Caco-2 (cell line): ENCODE results near the gene TPRX2. TPM values are rescaled to one million over a fixed set of nuclear protein-coding genes. Genes with fewer than 3 reads are reported as not detected.

Experiments
- BruUV-seq: library from RNA; stranded (reverse); fragments of 400-500 nt; replicated peaks from 2 replicates; lab custom pipeline; 2021; lab: Mats Ljungman, UMichigan
- CTCF ChIA-PET: fragments of 300-600 bp; sonication (Branson Sonifier 250); formaldehyde crosslinking; loops from one replicate; lab custom pipeline; 2022; ENCODE audit warnings: antibody characterized with exemption; lab: Charles Lee
- POLR2A ChIA-PET: fragments of 300-600 bp; sonication (Branson Sonifier 250); formaldehyde crosslinking; loops from one replicate; lab custom pipeline; 2022; ENCODE audit warnings: antibody characterized with exemption; lab: Charles Lee
- DNase-seq, 2 experiments: peaks; one replicate each; pipeline versions ENCODE4 v3.0.0 to v3.0.0-alpha.2; 2020 to 2022
- H3K27me3 ChIP-seq: replicated peaks from 2 replicates; pipeline ENCODE4 v1.6.0; 2011; ENCODE audit warnings: low read length; ENCODE audit not compliant: control insufficient read depth, insufficient read depth
- H3K36me3 ChIP-seq: 2 replicates; pipeline ENCODE4 v1.5.1; 2011; ENCODE audit warnings: low read length; ENCODE audit not compliant: control insufficient read depth, insufficient read depth
- H3K4me1 ChIP-seq: fragments of 250-450 bp; sonication (Bioruptor Pico); 2 replicates; pipeline ENCODE4 v1.5.1; 2020; ENCODE audit warnings: mild to moderate bottlenecking
- H3K4me3 ChIP-seq: 2 replicates; pipeline ENCODE4 v1.5.1; 2011; ENCODE audit warnings: low read depth, mild to moderate bottlenecking, control low read depth, low read length
- H3K9me3 ChIP-seq: fragments of 250-450 bp; sonication (Bioruptor Pico); 2 replicates; pipeline ENCODE4 v1.5.1; 2020; ENCODE audit warnings: mild to moderate bottlenecking, moderate library complexity
- H3K27ac Mint-ChIP-seq: one replicate; pipeline ENCODE4 v1.8.0; 2022; ENCODE audit warnings: mixed read lengths; ENCODE audit not compliant: unreplicated experiment
- H3K27me3 Mint-ChIP-seq: one replicate; pipeline ENCODE4 v1.8.0; 2022; ENCODE audit warnings: mixed read lengths; ENCODE audit not compliant: insufficient read depth, unreplicated experiment
- H3K36me3 Mint-ChIP-seq: one replicate; pipeline ENCODE4 v1.8.0; 2022; ENCODE audit warnings: mild to moderate bottlenecking, mixed read lengths; ENCODE audit not compliant: insufficient read depth, unreplicated experiment
- H3K4me1 Mint-ChIP-seq: one replicate; pipeline ENCODE4 v1.8.0; 2022; ENCODE audit warnings: low read depth, mixed read lengths; ENCODE audit not compliant: unreplicated experiment
- H3K4me3 Mint-ChIP-seq: one replicate; pipeline ENCODE4 v1.8.0; 2022; ENCODE audit warnings: mild to moderate bottlenecking, moderate library complexity, mixed read lengths; ENCODE audit not compliant: unreplicated experiment
- H3K9me3 Mint-ChIP-seq: one replicate; pipeline ENCODE4 v1.8.0; 2022; ENCODE audit warnings: mixed read lengths; ENCODE audit not compliant: unreplicated experiment
- intact Hi-C: fragments of 100-400 bp; cut with micrococcal nuclease; formaldehyde crosslinking; loops from one replicate; pipeline ENCODE4 v1.10.0; 2022; ENCODE audit not compliant: unreplicated experiment
- total RNA-seq: library from RNA; stranded (reverse); gene quantifications from 2 replicates; pipeline ENCODE4 v1.2.3, GENCODE V29; 2022
- TF ChIP-seq, protein P1 (sequence below), 2 experiments: fragments of 200-600 bp in 1 of 2; IDR thresholded peaks; 1 replicate in 1 of 2; 2 replicates in 1 of 2; pipeline versions ENCODE4 v1.5.1 to v1.8.0; 2011 to 2022; ENCODE audit warnings: antibody characterized with exemption in 1 of 2, control low read depth in 1 of 2, inconsistent platforms in 1 of 2, low read depth in 1 of 2, low read length in 1 of 2, mild to moderate bottlenecking in 1 of 2, moderate library complexity in 1 of 2; ENCODE audit not compliant: insufficient read depth in 1 of 2, severe bottlenecking in 1 of 2, unreplicated experiment in 1 of 2

TPRX2 gene
- total RNA-seq, 1 experiment from 2014 or later, result not detected

DNA sequence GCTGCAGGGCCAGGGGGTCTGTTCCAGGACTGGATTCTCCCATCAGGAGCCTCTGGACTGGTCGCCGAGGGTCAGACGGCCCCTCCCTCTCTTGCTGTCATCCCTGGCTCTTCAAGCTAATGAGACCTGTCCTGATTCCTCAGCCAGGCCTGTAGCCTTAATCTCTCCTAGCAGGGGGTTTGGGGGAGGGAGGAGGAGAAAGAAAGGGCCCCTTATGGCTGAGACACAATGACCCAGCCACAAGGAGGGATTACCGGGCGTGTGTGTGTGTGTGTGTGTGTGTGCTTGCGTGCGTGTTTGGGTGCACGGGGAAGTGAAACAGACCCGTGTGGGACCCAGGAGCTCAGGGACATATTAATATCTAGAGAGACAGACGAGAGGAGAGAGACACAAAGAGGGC is 39.2 kb upstream of the TPRX2 start:
- DNase-seq, result no peak
- H3K4me3 ChIP-seq, result no peak overlapping the region
- H3K36me3 Mint-ChIP-seq, result no peaks in the 10 kb centered on the region
- no peaks in the 10 kb centered on the region for H3K4me1 ChIP-seq
- H3K27me3 Mint-ChIP-seq, result peaks cover 9% of the 10 kb centered on the region
- ChIA-PET CTCF (no interaction called here), POLR2A (no interaction called here)
- H3K9me3 Mint-ChIP-seq, result no peaks in the 10 kb centered on the region
- no peaks in the 10 kb centered on the region for H3K9me3 ChIP-seq
- H3K36me3 ChIP-seq, result no peaks in the 10 kb centered on the region
- no peak overlapping the region for H3K4me3 Mint-ChIP-seq
- intact Hi-C loops, result no loop called here
- no peaks in the 10 kb centered on the region; the same call in 1 of the 2 replicates for H3K27me3 ChIP-seq
- H3K4me1 Mint-ChIP-seq, result no peaks in the 10 kb centered on the region
- TF ChIP-seq, protein P1, sequence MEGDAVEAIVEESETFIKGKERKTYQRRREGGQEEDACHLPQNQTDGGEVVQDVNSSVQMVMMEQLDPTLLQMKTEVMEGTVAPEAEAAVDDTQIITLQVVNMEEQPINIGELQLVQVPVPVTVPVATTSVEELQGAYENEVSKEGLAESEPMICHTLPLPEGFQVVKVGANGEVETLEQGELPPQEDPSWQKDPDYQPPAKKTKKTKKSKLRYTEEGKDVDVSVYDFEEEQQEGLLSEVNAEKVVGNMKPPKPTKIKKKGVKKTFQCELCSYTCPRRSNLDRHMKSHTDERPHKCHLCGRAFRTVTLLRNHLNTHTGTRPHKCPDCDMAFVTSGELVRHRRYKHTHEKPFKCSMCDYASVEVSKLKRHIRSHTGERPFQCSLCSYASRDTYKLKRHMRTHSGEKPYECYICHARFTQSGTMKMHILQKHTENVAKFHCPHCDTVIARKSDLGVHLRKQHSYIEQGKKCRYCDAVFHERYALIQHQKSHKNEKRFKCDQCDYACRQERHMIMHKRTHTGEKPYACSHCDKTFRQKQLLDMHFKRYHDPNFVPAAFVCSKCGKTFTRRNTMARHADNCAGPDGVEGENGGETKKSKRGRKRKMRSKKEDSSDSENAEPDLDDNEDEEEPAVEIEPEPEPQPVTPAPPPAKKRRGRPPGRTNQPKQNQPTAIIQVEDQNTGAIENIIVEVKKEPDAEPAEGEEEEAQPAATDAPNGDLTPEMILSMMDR (IDR thresholded peaks at IDR 0.05; ENCODE audit: insufficient read depth in 1 of 2, low read depth in 1 of 2, low read length in 1 of 2, severe bottlenecking in 1 of 2, unreplicated experiment in 1 of 2), result no peak
- BruUV-seq, result no TSS peak
- H3K27ac Mint-ChIP-seq, result no peak overlapping the region

DNA sequence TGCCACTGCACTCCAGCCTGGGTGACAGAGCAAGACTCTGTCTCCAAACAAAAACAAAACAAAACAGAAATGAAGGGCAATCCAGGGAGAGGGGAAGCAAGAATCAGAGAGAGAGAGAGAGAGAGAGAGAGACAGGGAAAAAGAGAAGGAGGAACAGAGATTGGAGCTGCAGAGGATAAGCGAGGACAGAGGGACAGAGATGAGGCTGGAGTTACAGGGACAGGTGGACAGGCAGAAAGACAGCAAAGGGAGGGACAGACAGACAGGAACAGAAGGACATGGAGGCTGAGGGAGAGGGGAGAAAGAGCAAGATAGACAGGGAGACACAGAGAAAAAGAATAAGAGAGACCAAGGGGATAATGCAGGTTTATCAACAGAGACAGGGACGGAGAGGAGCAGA is 38.6 kb upstream of the TPRX2 start:
- CTCF ChIA-PET, result no interaction called here
- TF ChIP-seq, protein P1 (IDR thresholded peaks at IDR 0.05; ENCODE audit: insufficient read depth in 1 of 2, low read depth in 1 of 2, low read length in 1 of 2, severe bottlenecking in 1 of 2, unreplicated experiment in 1 of 2), result no peak
- Histone ChIP-seq H3K27me3 (no peaks in the 10 kb centered on the region; the same call in 1 of the 2 replicates), H3K9me3 (no peaks in the 10 kb centered on the region), H3K4me1 (no peaks in the 10 kb centered on the region), H3K36me3 (no peaks in the 10 kb centered on the region), H3K4me3 (no peak overlapping the region)
- H3K9me3 Mint-ChIP-seq, result no peaks in the 10 kb centered on the region
- no peaks in the 10 kb centered on the region for H3K36me3 Mint-ChIP-seq
- H3K27ac Mint-ChIP-seq, result no peak overlapping the region
- intact Hi-C loops, result no loop called here
- H3K27me3 Mint-ChIP-seq, result peaks cover 9% of the 10 kb centered on the region
- DNase-seq, result no peak
- no peaks in the 10 kb centered on the region for H3K4me1 Mint-ChIP-seq
- POLR2A ChIA-PET, result no interaction called here
- no peak overlapping the region for H3K4me3 Mint-ChIP-seq
- no TSS peak for BruUV-seq

DNA sequence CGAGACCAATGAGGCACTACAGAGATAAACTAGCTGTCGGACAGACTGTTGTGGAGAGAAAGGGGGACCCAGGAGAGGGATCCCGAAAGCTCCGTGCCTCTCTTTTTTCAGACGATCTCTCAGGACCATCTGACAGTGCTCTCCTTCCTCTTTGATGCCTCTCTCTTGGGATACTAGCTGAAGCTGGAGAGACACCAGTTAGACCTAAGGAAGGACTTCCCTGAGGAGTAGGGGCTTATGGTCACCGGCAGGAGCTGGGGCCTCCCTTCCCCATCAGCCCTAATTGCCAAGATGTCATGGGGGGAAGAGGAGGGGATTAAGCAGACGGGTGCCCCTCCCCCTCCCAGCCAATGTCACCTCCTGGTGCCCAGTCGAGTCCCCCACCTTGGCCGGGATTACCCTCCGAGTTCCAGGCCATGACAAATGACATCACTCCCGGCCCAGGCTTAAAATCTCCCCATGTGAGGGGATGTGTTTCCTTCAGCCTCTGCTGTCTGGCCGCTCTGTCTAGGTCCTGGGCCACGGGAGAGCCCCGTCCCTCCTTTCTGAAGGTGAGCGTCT is 37.5 kb upstream of the TPRX2 start, which contains the start of gene CRX:
TSS of gene CRX (plus strand) at position 478 of the 561 bp plus-strand sequence. CDS start 12,507 bp downstream, outside the sequence.
- Mint-ChIP-seq H3K27ac (no peak within 1 kb of the TSS), H3K9me3 (no peaks in the 10 kb centered on the region), H3K36me3 (no peaks in the 10 kb centered on the region), H3K4me3 (no peak within 1 kb of the TSS), H3K27me3 (peaks cover 9% of the 10 kb centered on the region), H3K4me1 (no peaks in the 10 kb centered on the region)
- no peak within 1 kb of the TSS for H3K4me3 ChIP-seq
- TF ChIP-seq, protein P1 (IDR thresholded peaks at IDR 0.05; ENCODE audit: insufficient read depth in 1 of 2, low read depth in 1 of 2, low read length in 1 of 2, severe bottlenecking in 1 of 2, unreplicated experiment in 1 of 2), result no peak
- no peak for DNase-seq
- POLR2A ChIA-PET, result no interaction called here
- no peaks in the 10 kb centered on the region for H3K36me3 ChIP-seq
- intact Hi-C loops, result no loop called here
- H3K27me3 ChIP-seq, result no peaks in the 10 kb centered on the region; the same call in 1 of the 2 replicates
- no peaks in the 10 kb centered on the region for H3K9me3 ChIP-seq
- CTCF ChIA-PET, result interaction anchor here (0.6 kb wide), 1 partner anchor 154 kb away, joined by 3 read pairs; no protein-coding TSS in a partner anchor
- no TSS peak for BruUV-seq
- H3K4me1 ChIP-seq, result no peaks in the 10 kb centered on the region
